WTC11 (cell line): ENCODE data around the gene SLC13A4. TPM values are rescaled to one million over a fixed set of nuclear protein-coding genes. Genes with fewer than 3 reads are reported as not detected.

Experiments used
- ATAC-seq: fragments of 200-7000 bp; cut with Tn5 transposase; 2 replicates; pipeline ENCODE4 v1.10.0; 2021; ENCODE audit warnings: mild to moderate bottlenecking, moderate library complexity
- CTCF ChIA-PET: fragments of 300-600 bp; sonication (Branson Sonifier 250); formaldehyde crosslinking; loops from one replicate; lab custom pipeline; 2021; ENCODE audit warnings: antibody characterized with exemption; lab: Charles Lee
- POLR2A ChIA-PET: fragments of 350-600 bp; sonication (Branson Sonifier 250); formaldehyde crosslinking; loops from one replicate; lab custom pipeline; 2021; ENCODE audit warnings: antibody characterized with exemption; lab: Charles Lee
- DNase-seq: peaks from one replicate; pipeline ENCODE4 v3.0.0; 2021; ENCODE audit warnings: low spot score
- H3K27ac Mint-ChIP-seq: 2 replicates; pipeline ENCODE4 v1.8.0; 2021; ENCODE audit warnings: mixed read lengths
- H3K27me3 Mint-ChIP-seq: 2 replicates; pipeline ENCODE4 v1.8.0; 2021; ENCODE audit warnings: low read depth, mild to moderate bottlenecking, moderate library complexity, mixed read lengths
- H3K36me3 Mint-ChIP-seq: 2 replicates; pipeline ENCODE4 v1.8.0; 2021; ENCODE audit warnings: mixed read lengths
- H3K4me1 Mint-ChIP-seq: 2 replicates; pipeline ENCODE4 v1.8.0; 2022; ENCODE audit warnings: mixed read lengths
- H3K4me3 Mint-ChIP-seq: 2 replicates; pipeline ENCODE4 v1.8.0; 2021; ENCODE audit warnings: mild to moderate bottlenecking, moderate library complexity, mixed read lengths
- H3K9me3 Mint-ChIP-seq: 2 replicates; pipeline ENCODE4 v1.8.0; 2021; ENCODE audit warnings: mixed read lengths
- ATF1 ChIP-seq: sonication (generic); formaldehyde crosslinking; IDR thresholded peaks from 2 replicates; pipeline ENCODE4 v1.8.1; 2023; ENCODE audit warnings: mild to moderate bottlenecking, moderate library complexity, missing genetic modification reagents
- ATF2 ChIP-seq: sonication (generic); formaldehyde crosslinking; IDR thresholded peaks from 2 replicates; pipeline ENCODE4 v1.8.1; 2022; ENCODE audit warnings: low read depth, missing genetic modification reagents, borderline replicate concordance
- ATF3 ChIP-seq: sonication (generic); formaldehyde crosslinking; conservative IDR thresholded peaks from 2 replicates; pipeline ENCODE4 v1.8.1; 2022; ENCODE audit warnings: mild to moderate bottlenecking, missing genetic modification reagents
- CTCF ChIP-seq: fragments of 200-600 bp; IDR thresholded peaks from 2 replicates; pipeline ENCODE4 v1.8.0; 2022; ENCODE audit warnings: antibody characterized with exemption
- ESRRA ChIP-seq: sonication (generic); formaldehyde crosslinking; IDR thresholded peaks from 2 replicates; pipeline ENCODE4 v1.8.1; 2022; ENCODE audit warnings: mild to moderate bottlenecking, missing genetic modification reagents, borderline replicate concordance
- KAT7 ChIP-seq: sonication (generic); formaldehyde crosslinking; IDR thresholded peaks from 2 replicates; pipeline ENCODE4 v1.8.1; 2023; ENCODE audit warnings: missing genetic modification reagents, mild to moderate bottlenecking, borderline replicate concordance
- MAX ChIP-seq: sonication (generic); formaldehyde crosslinking; IDR thresholded peaks from 2 replicates; pipeline ENCODE4 v1.8.0; 2022; ENCODE audit warnings: mild to moderate bottlenecking, missing genetic modification reagents
- MLX ChIP-seq: sonication (generic); formaldehyde crosslinking; IDR thresholded peaks from 2 replicates; pipeline ENCODE4 v1.8.1; 2023; ENCODE audit warnings: mild to moderate bottlenecking, missing genetic modification reagents, moderate library complexity
- PRRX2 ChIP-seq: fragments of 250-450 bp; sonication (Bioruptor Pico); IDR thresholded peaks from 2 replicates; pipeline ENCODE4 v1.8.0; 2021; ENCODE audit warnings: mild to moderate bottlenecking
- RELA ChIP-seq: sonication (generic); formaldehyde crosslinking; IDR thresholded peaks from 2 replicates; pipeline ENCODE4 v1.8.1; 2022; ENCODE audit warnings: missing genetic modification reagents, mild to moderate bottlenecking, borderline replicate concordance
- USF2 ChIP-seq: sonication (generic); formaldehyde crosslinking; IDR thresholded peaks from 2 replicates; pipeline ENCODE4 v1.8.1; 2023; ENCODE audit warnings: mild to moderate bottlenecking, missing genetic modification reagents, moderate library complexity
- ZMAT4 ChIP-seq: fragments of 250-450 bp; sonication (Bioruptor Pico); IDR thresholded peaks from 2 replicates; pipeline ENCODE4 v1.9.0; 2021; ENCODE audit warnings: mild to moderate bottlenecking
- ZNF121 ChIP-seq: sonication (generic); formaldehyde crosslinking; IDR thresholded peaks from 2 replicates; pipeline ENCODE4 v1.8.0; 2023; ENCODE audit warnings: missing genetic modification reagents
- ZNF317 ChIP-seq: sonication (generic); formaldehyde crosslinking; IDR thresholded peaks from 2 replicates; pipeline ENCODE4 v1.8.1; 2023; ENCODE audit warnings: low read depth, mild to moderate bottlenecking, moderate library complexity, missing genetic modification reagents, borderline replicate concordance
- ZNF512 ChIP-seq: sonication (generic); formaldehyde crosslinking; IDR thresholded peaks from 2 replicates; pipeline ENCODE4 v1.8.1; 2022; ENCODE audit warnings: missing genetic modification reagents, borderline replicate concordance
- ZNF671 ChIP-seq: fragments of 250-450 bp; sonication (Bioruptor Pico); IDR thresholded peaks from 2 replicates; pipeline ENCODE4 v1.8.0; 2021; ENCODE audit warnings: mild to moderate bottlenecking
- total RNA-seq: library from RNA; stranded (reverse); gene quantifications from 3 replicates; pipeline ENCODE4 v1.2.3, GENCODE V29; 2021
- TF ChIP-seq, protein P1 (sequence below): fragments of 250-450 bp; sonication (Bioruptor Pico); IDR thresholded peaks from 2 replicates; pipeline ENCODE4 v1.9.0; 2021; ENCODE audit warnings: mild to moderate bottlenecking, borderline replicate concordance

SLC13A4 gene
- total RNA-seq, 1 experiment from 2014 or later, result 1.6 TPM

GRCh38 chr7:135684136-135684535 is 43.9 kb downstream of the SLC13A4 start (continued):
- no peak for TF ChIP-seq MLX
- TF ChIP-seq, protein P1, sequence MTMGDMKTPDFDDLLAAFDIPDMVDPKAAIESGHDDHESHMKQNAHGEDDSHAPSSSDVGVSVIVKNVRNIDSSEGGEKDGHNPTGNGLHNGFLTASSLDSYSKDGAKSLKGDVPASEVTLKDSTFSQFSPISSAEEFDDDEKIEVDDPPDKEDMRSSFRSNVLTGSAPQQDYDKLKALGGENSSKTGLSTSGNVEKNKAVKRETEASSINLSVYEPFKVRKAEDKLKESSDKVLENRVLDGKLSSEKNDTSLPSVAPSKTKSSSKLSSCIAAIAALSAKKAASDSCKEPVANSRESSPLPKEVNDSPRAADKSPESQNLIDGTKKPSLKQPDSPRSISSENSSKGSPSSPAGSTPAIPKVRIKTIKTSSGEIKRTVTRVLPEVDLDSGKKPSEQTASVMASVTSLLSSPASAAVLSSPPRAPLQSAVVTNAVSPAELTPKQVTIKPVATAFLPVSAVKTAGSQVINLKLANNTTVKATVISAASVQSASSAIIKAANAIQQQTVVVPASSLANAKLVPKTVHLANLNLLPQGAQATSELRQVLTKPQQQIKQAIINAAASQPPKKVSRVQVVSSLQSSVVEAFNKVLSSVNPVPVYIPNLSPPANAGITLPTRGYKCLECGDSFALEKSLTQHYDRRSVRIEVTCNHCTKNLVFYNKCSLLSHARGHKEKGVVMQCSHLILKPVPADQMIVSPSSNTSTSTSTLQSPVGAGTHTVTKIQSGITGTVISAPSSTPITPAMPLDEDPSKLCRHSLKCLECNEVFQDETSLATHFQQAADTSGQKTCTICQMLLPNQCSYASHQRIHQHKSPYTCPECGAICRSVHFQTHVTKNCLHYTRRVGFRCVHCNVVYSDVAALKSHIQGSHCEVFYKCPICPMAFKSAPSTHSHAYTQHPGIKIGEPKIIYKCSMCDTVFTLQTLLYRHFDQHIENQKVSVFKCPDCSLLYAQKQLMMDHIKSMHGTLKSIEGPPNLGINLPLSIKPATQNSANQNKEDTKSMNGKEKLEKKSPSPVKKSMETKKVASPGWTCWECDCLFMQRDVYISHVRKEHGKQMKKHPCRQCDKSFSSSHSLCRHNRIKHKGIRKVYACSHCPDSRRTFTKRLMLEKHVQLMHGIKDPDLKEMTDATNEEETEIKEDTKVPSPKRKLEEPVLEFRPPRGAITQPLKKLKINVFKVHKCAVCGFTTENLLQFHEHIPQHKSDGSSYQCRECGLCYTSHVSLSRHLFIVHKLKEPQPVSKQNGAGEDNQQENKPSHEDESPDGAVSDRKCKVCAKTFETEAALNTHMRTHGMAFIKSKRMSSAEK (CRISPR knock-in tag), result no peak
- TF ChIP-seq PRRX2 (CRISPR knock-in tag), result no peak
- no peak for TF ChIP-seq MAX (CRISPR knock-in tag)

DNA sequence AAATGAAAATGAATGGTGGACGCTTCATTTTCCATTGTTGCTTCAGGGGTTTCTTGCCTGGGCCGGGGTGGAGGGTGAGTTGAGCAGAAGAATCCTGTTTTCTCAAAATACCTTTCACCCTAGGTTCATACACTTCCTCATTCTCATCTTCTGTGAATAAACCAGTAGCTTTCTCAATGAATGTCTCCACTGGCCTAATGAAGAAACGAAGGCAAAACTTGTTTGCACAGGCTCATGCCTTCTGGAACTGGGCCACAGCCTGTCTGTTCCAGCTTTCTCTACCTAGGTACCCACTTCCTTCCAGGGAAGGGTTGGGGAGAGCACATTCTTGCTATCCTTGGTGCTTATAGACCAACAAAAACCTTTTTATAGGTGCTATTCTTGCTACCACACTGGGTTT is 44.4 kb downstream of the SLC13A4 start:
- Mint-ChIP-seq H3K9me3 (no peaks in the 10 kb centered on the region), H3K27me3 (no peaks in the 10 kb centered on the region), H3K4me1 (peaks cover 13% of the 10 kb centered on the region), H3K4me3 (no peak overlapping the region), H3K36me3 (no peaks in the 10 kb centered on the region; the same call in none of the 2 replicates), H3K27ac (no peak overlapping the region)
- ATAC-seq (no peak), DNase-seq (no peak)
- POLR2A ChIA-PET, result no interaction called here
- TF ChIP-seq ATF2 (CRISPR knock-in tag), result no peak
- no peak for TF ChIP-seq ESRRA (CRISPR knock-in tag)
- TF ChIP-seq ZNF512 (CRISPR knock-in tag), result no peak
- TF ChIP-seq ATF1 (CRISPR knock-in tag), result no peak
- TF ChIP-seq ZNF317 (CRISPR knock-in tag), result no peak
- no peak for TF ChIP-seq RELA (CRISPR knock-in tag)
- CTCF ChIA-PET, result interaction anchor here (1.0 to 2.8 kb wide), 5 partner anchors 11 to 409 kb away, joined by 3 to 13 read pairs (median 7); partner anchors contain the start of gene SLC13A4

GRCh38 chr7:135682191-135682590 is 45.8 kb downstream of the SLC13A4 start:
- Mint-ChIP-seq H3K4me3 (no peak overlapping the region), H3K4me1 (peaks cover 13% of the 10 kb centered on the region), H3K27ac (no peak overlapping the region), H3K27me3 (no peaks in the 10 kb centered on the region), H3K9me3 (no peaks in the 10 kb centered on the region), H3K36me3 (no peaks in the 10 kb centered on the region; the same call in none of the 2 replicates)
- DNase-seq (no peak), ATAC-seq (no peak)
- ChIA-PET CTCF (interaction anchor here (1.1 to 2.8 kb wide), 9 partner anchors 9 to 408 kb away, joined by 3 to 23 read pairs (median 7); partner anchors contain the start of gene SLC13A4), POLR2A (interaction anchor here (0.6 to 1.4 kb wide), 2 partner anchors 20 to 23 kb away, joined by 3 read pairs; partner anchors contain the start of gene STMP1)
- TF ChIP-seq ZMAT4 (CRISPR knock-in tag) (no peak), USF2 (no peak), KAT7 (no peak), ZNF121 (no peak), ATF3 (no peak), CTCF (no peak), ATF2 (CRISPR knock-in tag) (no peak), MLX (no peak), ZNF671 (no peak)
